Activated CD8-positive, alpha-beta T cell treated with anti-CD3 and anti-CD28 coated beads for 36 hours (primary cell): ENCODE data around the gene CEACAM21. TPM values are rescaled to one million over a fixed set of nuclear protein-coding genes. Genes with fewer than 3 reads are reported as not detected.

Source experiments
- ATAC-seq: fragments of 200-7000 bp; cut with Tn5 transposase; one replicate; pipeline ENCODE4 v1.10.0; 2021; ENCODE audit warnings: mild to moderate bottlenecking, moderate library complexity
- CTCF ChIA-PET: fragments of 350-600 bp; sonication (Branson Sonifier 250); formaldehyde crosslinking; loops from one replicate; lab custom pipeline; 2021; ENCODE audit warnings: antibody characterized with exemption; lab: Charles Lee
- POLR2A ChIA-PET: fragments of 350-600 bp; sonication (Branson Sonifier 250); formaldehyde crosslinking; loops from one replicate; lab custom pipeline; 2021; ENCODE audit warnings: antibody characterized with exemption; lab: Charles Lee
- DNase-seq: peaks from one replicate; pipeline ENCODE4 v3.0.0-alpha.2; 2020
- H3K27ac Mint-ChIP-seq: one replicate; pipeline ENCODE4 v1.8.0; 2021; ENCODE audit warnings: mild to moderate bottlenecking, mixed read lengths
- H3K27me3 Mint-ChIP-seq: one replicate; pipeline ENCODE4 v1.8.0; 2021; ENCODE audit warnings: mixed read lengths
- H3K36me3 Mint-ChIP-seq: one replicate; pipeline ENCODE4 v1.8.0; 2021; ENCODE audit warnings: low read depth, mixed read lengths
- H3K4me1 Mint-ChIP-seq: one replicate; pipeline ENCODE4 v1.8.0; 2021; ENCODE audit warnings: low read depth, mixed read lengths
- H3K4me3 Mint-ChIP-seq: one replicate; pipeline ENCODE4 v1.8.0; 2021; ENCODE audit warnings: mild to moderate bottlenecking, moderate library complexity, mixed read lengths
- H3K9me3 Mint-ChIP-seq: one replicate; pipeline ENCODE4 v1.8.0; 2021; ENCODE audit warnings: mixed read lengths
- intact Hi-C: fragments of 100-400 bp; cut with micrococcal nuclease; formaldehyde crosslinking; loops from one replicate; pipeline ENCODE4 v1.10.0; 2022
- total RNA-seq, 2 experiments: library from RNA; stranded (reverse); gene quantifications; one replicate each; pipeline ENCODE4 v1.2.3, GENCODE V29; 2021
- TF ChIP-seq, protein P1 (sequence below): fragments of 200-600 bp; IDR thresholded peaks from one replicate; pipeline ENCODE4 v1.8.0; 2022; ENCODE audit warnings: antibody characterized with exemption, mild to moderate bottlenecking

The CEACAM21 gene
- total RNA-seq, 2 experiments from 2014 or later, result 17.7 to 19.8 TPM

DNA sequence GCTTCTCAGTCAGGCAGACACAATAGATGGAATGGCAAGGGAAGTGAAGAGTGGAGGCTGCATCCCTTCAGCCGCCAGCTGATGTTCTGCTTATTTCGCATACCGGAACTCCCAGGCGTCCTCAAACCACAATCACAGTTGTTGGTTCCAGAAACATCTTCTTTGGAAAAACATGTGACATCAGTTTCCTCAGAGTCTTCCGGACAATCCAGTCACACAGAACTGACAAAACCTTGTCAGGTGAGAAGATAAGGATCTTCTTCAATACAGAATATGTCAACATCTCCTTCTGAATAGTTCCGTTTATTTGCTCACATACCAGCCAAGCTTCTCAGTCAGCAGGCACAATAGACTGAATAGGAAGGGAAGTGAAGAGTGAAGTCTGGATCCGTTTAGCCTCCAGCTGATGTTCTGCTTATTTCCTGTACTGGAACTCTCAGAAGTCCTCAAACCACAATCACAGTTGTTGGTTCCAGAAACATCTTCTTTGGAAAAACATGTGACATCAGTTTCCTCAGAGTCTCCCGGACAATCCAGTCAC, 45.1 kb upstream of the CEACAM21 start:
- no peak for ATAC-seq
- Mint-ChIP-seq H3K4me1 (peaks cover 65% of the 10 kb centered on the region), H3K9me3 (peaks cover 22% of the 10 kb centered on the region)

DNA sequence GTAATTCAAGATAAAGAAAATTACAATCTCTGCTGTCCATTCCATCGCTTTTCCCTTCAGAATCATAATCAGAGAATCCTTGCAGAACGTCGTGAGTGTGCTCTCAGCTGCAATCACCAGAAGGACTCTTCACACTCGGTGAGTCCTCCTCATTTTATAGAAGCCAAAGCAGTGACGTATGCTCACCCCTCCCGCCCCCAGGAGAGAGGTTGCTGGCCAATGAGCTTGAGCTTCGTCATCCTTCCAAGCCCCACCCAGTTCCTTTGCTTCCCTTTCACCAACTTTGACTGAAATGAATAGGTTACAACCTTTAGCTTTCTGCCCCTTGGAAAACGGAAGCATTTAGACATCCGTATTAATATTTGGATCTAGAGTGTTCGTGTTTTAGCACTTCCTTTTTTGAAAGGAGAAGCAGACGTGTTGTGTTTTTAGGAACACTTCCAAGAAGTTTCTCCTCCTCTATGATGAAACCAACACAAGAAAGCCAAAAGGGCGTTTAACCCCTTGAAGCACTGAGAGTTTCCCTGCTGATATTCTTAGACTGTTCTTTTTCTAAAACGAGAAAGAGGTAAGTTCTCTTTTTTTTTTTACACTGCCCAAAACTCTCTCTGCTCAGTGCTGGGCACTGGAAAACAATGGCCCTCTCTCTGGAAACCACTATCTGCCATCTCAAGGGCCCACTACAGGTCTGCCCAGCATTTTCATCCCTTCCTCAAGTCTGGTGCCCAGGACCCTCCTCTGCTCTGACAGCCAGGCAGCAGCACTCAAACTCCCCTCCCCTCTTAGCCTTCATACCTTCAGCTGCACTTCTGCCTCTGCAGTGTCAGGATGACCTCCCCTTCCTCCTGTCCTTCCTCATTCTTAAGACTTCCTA, 44.3 kb upstream of the CEACAM21 start:
- peak; percentile 75 for ATAC-seq
- ChIA-PET POLR2A (interaction anchor here (0.9 to 2.2 kb wide), 9 partner anchors 14 to 268 kb away, joined by 3 to 9 read pairs (median 5); partner anchors contain the start of gene HNRNPUL1), CTCF (interaction anchor here (1.1 to 3.3 kb wide), 9 partner anchors 11 to 82 kb away, joined by 3 to 22 read pairs (median 5); no protein-coding TSS in a partner anchor)
- intact Hi-C loops, result no loop called here
- peaks cover 12% of the 10 kb centered on the region for H3K36me3 Mint-ChIP-seq
- H3K27me3 Mint-ChIP-seq, result peaks cover 24% of the 10 kb centered on the region
- peaks cover 22% of the 10 kb centered on the region for H3K9me3 Mint-ChIP-seq
- H3K4me3 Mint-ChIP-seq, result peak overlapping the region; percentile 81
- peak overlapping the region; percentile 93 for H3K27ac Mint-ChIP-seq
- peaks cover 74% of the 10 kb centered on the region for H3K4me1 Mint-ChIP-seq
- TF ChIP-seq, protein P1, sequence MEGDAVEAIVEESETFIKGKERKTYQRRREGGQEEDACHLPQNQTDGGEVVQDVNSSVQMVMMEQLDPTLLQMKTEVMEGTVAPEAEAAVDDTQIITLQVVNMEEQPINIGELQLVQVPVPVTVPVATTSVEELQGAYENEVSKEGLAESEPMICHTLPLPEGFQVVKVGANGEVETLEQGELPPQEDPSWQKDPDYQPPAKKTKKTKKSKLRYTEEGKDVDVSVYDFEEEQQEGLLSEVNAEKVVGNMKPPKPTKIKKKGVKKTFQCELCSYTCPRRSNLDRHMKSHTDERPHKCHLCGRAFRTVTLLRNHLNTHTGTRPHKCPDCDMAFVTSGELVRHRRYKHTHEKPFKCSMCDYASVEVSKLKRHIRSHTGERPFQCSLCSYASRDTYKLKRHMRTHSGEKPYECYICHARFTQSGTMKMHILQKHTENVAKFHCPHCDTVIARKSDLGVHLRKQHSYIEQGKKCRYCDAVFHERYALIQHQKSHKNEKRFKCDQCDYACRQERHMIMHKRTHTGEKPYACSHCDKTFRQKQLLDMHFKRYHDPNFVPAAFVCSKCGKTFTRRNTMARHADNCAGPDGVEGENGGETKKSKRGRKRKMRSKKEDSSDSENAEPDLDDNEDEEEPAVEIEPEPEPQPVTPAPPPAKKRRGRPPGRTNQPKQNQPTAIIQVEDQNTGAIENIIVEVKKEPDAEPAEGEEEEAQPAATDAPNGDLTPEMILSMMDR, result no peak
- peak; percentile 92 for DNase-seq

More for the DNA sequence above, 45.1 kb upstream of the CEACAM21 start:
- TF ChIP-seq, protein P1, result no peak
- no peak for DNase-seq
- intact Hi-C loops, result no loop called here
- CTCF ChIA-PET, result interaction anchor here (1.1 to 3.3 kb wide), 8 partner anchors 12 to 82 kb away, joined by 3 to 22 read pairs (median 4); no protein-coding TSS in a partner anchor
- Mint-ChIP-seq H3K27ac (peak overlapping the region; percentile 6), H3K27me3 (peaks cover 29% of the 10 kb centered on the region), H3K36me3 (peaks cover 9% of the 10 kb centered on the region), H3K4me3 (peak overlapping the region; percentile 15)
- POLR2A ChIA-PET, result interaction anchor here (0.8 to 2.2 kb wide), 6 partner anchors 15 to 180 kb away, joined by 3 to 9 read pairs (median 4); no protein-coding TSS in a partner anchor

DNA sequence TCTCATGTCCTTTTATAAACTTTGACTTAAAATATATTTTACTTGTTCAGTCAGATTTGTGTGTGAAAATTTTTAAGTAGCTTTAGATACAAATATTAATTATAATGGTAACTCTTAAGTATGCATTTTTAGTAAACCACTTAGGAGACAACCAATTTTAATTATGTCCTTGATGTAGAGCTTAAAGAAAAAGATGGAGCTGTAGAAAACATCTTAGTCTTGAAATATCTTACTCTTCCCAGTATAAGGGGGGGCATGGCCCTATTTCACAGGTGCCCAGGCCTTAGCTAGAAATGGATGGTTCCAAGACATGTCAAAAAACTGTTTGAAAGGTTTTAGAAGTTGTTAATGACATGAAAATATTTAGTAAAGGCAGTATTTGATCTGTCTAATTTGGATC, 43.4 kb upstream of the CEACAM21 start:
- DNase-seq (no peak), ATAC-seq (no peak)
- ChIA-PET CTCF (interaction anchor here (0.7 to 3.3 kb wide), 9 partner anchors 10 to 174 kb away, joined by 3 to 22 read pairs (median 4); no protein-coding TSS in a partner anchor), POLR2A (interaction anchor here (1.0 to 1.5 kb wide), 6 partner anchors 17 to 269 kb away, joined by 3 to 7 read pairs (median 5); partner anchors contain the start of gene HNRNPUL1)
- Mint-ChIP-seq H3K4me3 (peak overlapping the region; percentile 81), H3K27ac (no peak overlapping the region), H3K27me3 (peaks cover 18% of the 10 kb centered on the region), H3K36me3 (peaks cover 18% of the 10 kb centered on the region), H3K9me3 (peaks cover 22% of the 10 kb centered on the region), H3K4me1 (peaks cover 76% of the 10 kb centered on the region)
- intact Hi-C loops, result no loop called here
- TF ChIP-seq, protein P1, result no peak

DNA sequence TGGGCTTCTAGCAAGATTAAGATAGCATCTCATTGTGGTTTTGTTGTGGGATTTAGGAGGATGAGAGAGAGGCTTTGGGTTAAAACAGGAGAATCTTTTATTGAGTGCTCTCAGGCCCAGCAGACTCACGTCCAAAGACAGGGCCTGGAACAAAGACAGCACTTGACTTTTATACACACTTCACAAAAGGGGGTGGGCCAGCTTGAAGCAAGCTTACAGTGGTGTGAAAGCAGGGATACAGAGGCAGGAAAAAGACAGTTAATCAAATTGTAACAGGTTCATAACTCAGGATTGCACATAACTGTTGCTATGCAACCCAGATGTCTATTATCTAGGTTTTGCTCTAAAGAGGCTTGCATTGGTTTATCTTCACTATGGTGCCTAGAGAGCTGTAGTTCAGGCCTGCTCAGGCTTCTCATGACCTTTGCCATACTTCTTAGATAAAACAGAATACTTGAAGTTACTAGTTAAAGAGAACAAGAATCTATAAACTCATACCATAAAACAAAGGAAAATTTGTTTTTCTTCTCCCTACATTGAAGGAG, 42.2 kb upstream of the CEACAM21 start:
- CTCF ChIA-PET, result interaction anchor here (1.5 to 1.6 kb wide), 2 partner anchors 30 to 84 kb away, joined by 6 to 7 read pairs; no protein-coding TSS in a partner anchor
- H3K4me3 Mint-ChIP-seq, result peak overlapping the region; percentile 54
- TF ChIP-seq, protein P1, result no peak
- intact Hi-C loops, result no loop called here
- H3K9me3 Mint-ChIP-seq, result peaks cover 22% of the 10 kb centered on the region
- H3K36me3 Mint-ChIP-seq, result peaks cover 20% of the 10 kb centered on the region
- no peak for ATAC-seq
- peak overlapping the region; percentile 77 for H3K27ac Mint-ChIP-seq
- peaks cover 76% of the 10 kb centered on the region for H3K4me1 Mint-ChIP-seq
- peaks cover 17% of the 10 kb centered on the region for H3K27me3 Mint-ChIP-seq
- DNase-seq, result no peak
- POLR2A ChIA-PET, result interaction anchor here (0.7 kb wide), 1 partner anchor 15 kb away, joined by 4 read pairs; no protein-coding TSS in a partner anchor
